Stimulated activated CD4-positive, alpha-beta T cell treated with anti-CD3 and anti-CD28 coated beads, Interleukin-15, amount 100 ng/mL, for 1 hour (primary cell): ENCODE data around the gene CACNG8.
"Not testable (repeated sequence)": the region's sequence is repeated elsewhere in the genome, so short reads cannot be mapped to it uniquely, and the experiment has no call there.

Source experiments
- DNase-seq, 2 donors: peaks; one replicate each; pipeline ENCODE4 v3.0.0-alpha.2; 2020; ENCODE audit warnings: low read depth in 1 of 2, low spot score in 1 of 2

Gene CACNG8

GRCh38 chr19:53962887-53963431 is at the start of gene CACNG8:
Gene CACNG8, plus strand, starts transcription at chr19:53962937.
- DNase-seq, result no peak

- no peak for DNase-seq
Observed at GRCh38 chr19:53915000-53915399, 47.7 kb upstream of the CACNG8 start.

GRCh38 chr19:53916004-53916403 is 46.7 kb upstream of the CACNG8 start:
- no peak for DNase-seq

- DNase-seq, result no peak
Observed at GRCh38 chr19:53917356-53917755, 45.4 kb upstream of the CACNG8 start.

GRCh38 chr19:53927739-53928138 is 35.0 kb upstream of the CACNG8 start:
- no peak for DNase-seq

- no peak for DNase-seq
Observed at GRCh38 chr19:53936029-53936428, 26.7 kb upstream of the CACNG8 start.

GRCh38 chr19:53942001-53942786 is 20.5 kb upstream of the CACNG8 start:
- no peak for DNase-seq

GRCh38 chr19:53944416-53944815 is 18.3 kb upstream of the CACNG8 start:
- DNase-seq, result no peak

- no peak for DNase-seq
Observed at GRCh38 chr19:53944933-53945332, 17.8 kb upstream of the CACNG8 start.

GRCh38 chr19:53945441-53945840 is 17.3 kb upstream of the CACNG8 start:
- DNase-seq, result no peak

GRCh38 chr19:53945998-53946397 is 16.7 kb upstream of the CACNG8 start:
- DNase-seq, result no peak

- DNase-seq, result no peak
Observed at GRCh38 chr19:53947624-53948023, 15.1 kb upstream of the CACNG8 start.

- DNase-seq, result not testable (repeated sequence)
Observed at GRCh38 chr19:53948611-53949010, 14.1 kb upstream of the CACNG8 start.

GRCh38 chr19:53951436-53951835 is 11.3 kb upstream of the CACNG8 start:
- DNase-seq, result no peak

- no peak for DNase-seq
Observed at GRCh38 chr19:53951947-53952346, 10.8 kb upstream of the CACNG8 start.

- DNase-seq, result no peak
Observed at GRCh38 chr19:53953383-53953782, 9.4 kb upstream of the CACNG8 start.

- DNase-seq, result no peak
Observed at GRCh38 chr19:53957448-53958167, 5.1 kb upstream of the CACNG8 start.

- DNase-seq, result no peak
Observed at GRCh38 chr19:53958168-53958571, 4.6 kb upstream of the CACNG8 start.

GRCh38 chr19:53958823-53959757 is 3.6 kb upstream of the CACNG8 start:
- DNase-seq, result no peak

- no peak for DNase-seq
Observed at GRCh38 chr19:53960187-53960586, 2.5 kb upstream of the CACNG8 start.

GRCh38 chr19:53960886-53961285 is 1.9 kb upstream of the CACNG8 start:
- DNase-seq, result no peak
